ENCODE results near the gene MAGI1. TPM values are rescaled to one million over a fixed set of nuclear protein-coding genes. Genes with fewer than 3 reads are reported as not detected.

MAGI1 gene
- total RNA-seq, 1 donor from 2014 or later = 18.7 TPM

DNA sequence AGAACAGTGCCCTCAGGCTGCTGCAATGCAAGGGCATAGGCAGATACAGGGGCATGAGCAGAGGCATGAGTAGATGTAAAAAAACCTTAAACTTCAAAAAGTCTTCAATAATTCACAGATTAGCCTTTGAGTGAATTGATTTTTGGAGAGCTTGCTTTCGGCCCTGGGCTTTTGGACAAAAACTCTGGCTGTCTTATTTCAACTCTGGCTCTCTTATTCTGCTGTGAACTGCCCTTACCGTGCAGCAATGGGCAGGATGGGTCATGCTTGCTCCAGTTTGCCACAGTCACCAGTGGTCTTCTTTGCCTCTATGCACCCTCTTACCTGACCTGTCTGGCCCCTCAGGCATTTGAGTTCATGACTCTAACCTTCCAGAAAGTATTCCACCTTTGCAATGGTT, 555.7 kb downstream of the MAGI1 start:
- DNase-seq (ENCODE audit: low spot score) = no peak
- TF ChIP-seq, protein P1, sequence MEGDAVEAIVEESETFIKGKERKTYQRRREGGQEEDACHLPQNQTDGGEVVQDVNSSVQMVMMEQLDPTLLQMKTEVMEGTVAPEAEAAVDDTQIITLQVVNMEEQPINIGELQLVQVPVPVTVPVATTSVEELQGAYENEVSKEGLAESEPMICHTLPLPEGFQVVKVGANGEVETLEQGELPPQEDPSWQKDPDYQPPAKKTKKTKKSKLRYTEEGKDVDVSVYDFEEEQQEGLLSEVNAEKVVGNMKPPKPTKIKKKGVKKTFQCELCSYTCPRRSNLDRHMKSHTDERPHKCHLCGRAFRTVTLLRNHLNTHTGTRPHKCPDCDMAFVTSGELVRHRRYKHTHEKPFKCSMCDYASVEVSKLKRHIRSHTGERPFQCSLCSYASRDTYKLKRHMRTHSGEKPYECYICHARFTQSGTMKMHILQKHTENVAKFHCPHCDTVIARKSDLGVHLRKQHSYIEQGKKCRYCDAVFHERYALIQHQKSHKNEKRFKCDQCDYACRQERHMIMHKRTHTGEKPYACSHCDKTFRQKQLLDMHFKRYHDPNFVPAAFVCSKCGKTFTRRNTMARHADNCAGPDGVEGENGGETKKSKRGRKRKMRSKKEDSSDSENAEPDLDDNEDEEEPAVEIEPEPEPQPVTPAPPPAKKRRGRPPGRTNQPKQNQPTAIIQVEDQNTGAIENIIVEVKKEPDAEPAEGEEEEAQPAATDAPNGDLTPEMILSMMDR (IDR thresholded peaks at IDR 0.05) = no peak
- H3K9me3 Mint-ChIP-seq (ENCODE audit: low read depth) = no peaks in the 10 kb centered on the region
- H3K4me3 Mint-ChIP-seq (ENCODE audit: unreplicated experiment) = no peak overlapping the region
- H3K27me3 Mint-ChIP-seq (ENCODE audit: low read depth) = no peaks in the 10 kb centered on the region
- H3K27ac Mint-ChIP-seq (ENCODE audit: unreplicated experiment) = no peak overlapping the region
- H3K4me1 Mint-ChIP-seq (ENCODE audit: low read depth) = peaks cover 35% of the 10 kb centered on the region
- no peaks in the 10 kb centered on the region for H3K36me3 Mint-ChIP-seq (ENCODE audit: low read depth)

DNA sequence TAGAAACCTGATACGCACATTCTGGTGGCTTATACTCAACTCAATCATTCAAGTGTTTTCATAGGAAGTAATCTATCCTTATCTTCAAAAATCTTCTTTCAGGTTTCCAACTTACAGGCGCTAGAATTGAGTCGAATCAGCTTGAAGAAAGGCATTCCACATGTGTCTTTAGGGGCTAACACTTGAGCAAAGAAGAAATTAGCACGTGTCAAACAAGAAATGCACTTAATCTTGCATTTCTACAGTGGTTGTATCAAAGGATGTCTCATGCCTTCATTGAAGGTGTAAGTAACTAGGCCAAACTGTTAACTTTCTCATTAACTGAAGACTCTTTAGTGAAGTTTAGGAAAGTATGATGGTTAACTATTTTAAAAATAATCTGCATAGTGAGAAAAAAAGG, 557.6 kb downstream of the MAGI1 start:
- TF ChIP-seq, protein P1 (IDR thresholded peaks at IDR 0.05) = no peak
- Mint-ChIP-seq H3K27ac (ENCODE audit: unreplicated experiment) (no peak overlapping the region), H3K4me3 (ENCODE audit: unreplicated experiment) (no peak overlapping the region), H3K4me1 (ENCODE audit: low read depth) (peaks cover 30% of the 10 kb centered on the region), H3K9me3 (ENCODE audit: low read depth) (no peaks in the 10 kb centered on the region), H3K36me3 (ENCODE audit: low read depth) (no peaks in the 10 kb centered on the region), H3K27me3 (ENCODE audit: low read depth) (no peaks in the 10 kb centered on the region)
- DNase-seq (ENCODE audit: low spot score) = no peak

DNA sequence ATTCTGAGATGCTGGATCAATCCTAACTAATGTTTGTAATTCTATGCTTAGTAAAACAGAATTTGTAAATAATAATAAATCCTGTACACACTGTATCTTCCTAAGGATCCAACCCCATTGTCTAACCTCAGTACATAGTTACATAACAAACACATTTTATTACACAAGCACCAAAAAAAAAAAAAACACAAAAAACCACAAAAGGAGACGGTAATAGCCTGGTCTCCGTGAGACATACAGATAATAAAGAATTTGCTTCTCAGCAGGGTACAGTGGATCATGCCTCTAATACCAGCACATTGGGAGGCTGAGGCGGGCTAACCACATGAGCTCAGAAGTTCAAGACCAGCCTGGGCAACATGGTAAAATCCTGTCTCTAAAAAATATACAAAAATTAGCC, 558.7 kb downstream of the MAGI1 start:
- DNase-seq (ENCODE audit: low spot score) = no peak

DNA sequence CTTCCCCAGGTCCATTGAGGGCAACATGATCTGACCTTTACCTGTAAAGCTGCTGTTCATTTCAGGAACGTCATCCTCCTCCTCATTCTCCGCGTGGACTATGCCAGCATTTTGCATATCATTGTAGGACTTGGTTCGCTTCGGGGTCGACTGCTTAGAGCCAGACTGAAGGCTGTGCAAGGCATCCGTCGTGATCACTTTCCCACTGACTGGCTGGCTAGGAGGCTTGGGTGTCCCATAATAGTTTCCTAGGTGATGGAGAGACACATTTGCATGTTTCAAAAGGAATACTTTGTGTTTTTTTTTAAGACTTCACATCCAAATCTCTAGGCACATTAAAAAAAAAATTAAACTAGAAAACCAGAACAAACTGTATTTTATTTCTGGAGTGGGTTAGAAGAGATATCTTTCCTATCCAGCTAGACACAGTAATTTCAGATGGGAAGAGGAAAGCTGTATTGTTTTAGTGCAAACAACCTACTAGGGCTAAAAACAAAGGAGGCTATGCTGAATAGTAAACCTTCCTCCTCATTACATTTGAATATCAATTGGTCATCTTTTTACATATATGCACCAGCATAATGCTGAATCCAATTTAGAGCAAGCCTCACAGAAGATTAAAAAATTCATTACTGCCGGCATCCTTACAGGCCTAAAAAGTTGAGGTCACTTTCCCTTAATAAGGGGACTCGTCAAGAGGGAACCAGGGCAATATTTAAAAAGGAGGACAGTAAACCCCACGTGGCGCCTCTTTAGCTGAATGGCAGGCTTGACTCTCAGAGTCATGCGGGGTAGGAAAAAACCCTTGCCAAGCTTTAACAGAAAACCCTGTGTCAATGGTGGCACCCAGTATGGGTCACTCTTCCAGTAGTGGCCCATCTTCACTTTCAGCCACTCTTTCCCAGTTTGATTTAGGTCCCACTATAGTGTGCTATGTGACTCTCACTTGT, 559.9 kb downstream of the MAGI1 start:
- H3K36me3 Mint-ChIP-seq (ENCODE audit: low read depth) = no peaks in the 10 kb centered on the region
- no peak for DNase-seq (ENCODE audit: low spot score)
- no peaks in the 10 kb centered on the region for H3K9me3 Mint-ChIP-seq (ENCODE audit: low read depth)
- H3K27me3 Mint-ChIP-seq (ENCODE audit: low read depth) = no peaks in the 10 kb centered on the region
- no peak overlapping the region for H3K27ac Mint-ChIP-seq (ENCODE audit: unreplicated experiment)
- TF ChIP-seq, protein P1 (IDR thresholded peaks at IDR 0.05) = no peak
- peaks cover 15% of the 10 kb centered on the region for H3K4me1 Mint-ChIP-seq (ENCODE audit: low read depth)
- H3K4me3 Mint-ChIP-seq (ENCODE audit: unreplicated experiment) = no peak overlapping the region

More for the DNA sequence above, 558.7 kb downstream of the MAGI1 start:
- Mint-ChIP-seq H3K36me3 (ENCODE audit: low read depth) (no peaks in the 10 kb centered on the region), H3K27ac (ENCODE audit: unreplicated experiment) (no peak overlapping the region), H3K27me3 (ENCODE audit: low read depth) (no peaks in the 10 kb centered on the region), H3K4me3 (ENCODE audit: unreplicated experiment) (no peak overlapping the region), H3K9me3 (ENCODE audit: low read depth) (no peaks in the 10 kb centered on the region), H3K4me1 (ENCODE audit: low read depth) (peaks cover 22% of the 10 kb centered on the region)
- TF ChIP-seq, protein P1 (IDR thresholded peaks at IDR 0.05) = no peak

DNA sequence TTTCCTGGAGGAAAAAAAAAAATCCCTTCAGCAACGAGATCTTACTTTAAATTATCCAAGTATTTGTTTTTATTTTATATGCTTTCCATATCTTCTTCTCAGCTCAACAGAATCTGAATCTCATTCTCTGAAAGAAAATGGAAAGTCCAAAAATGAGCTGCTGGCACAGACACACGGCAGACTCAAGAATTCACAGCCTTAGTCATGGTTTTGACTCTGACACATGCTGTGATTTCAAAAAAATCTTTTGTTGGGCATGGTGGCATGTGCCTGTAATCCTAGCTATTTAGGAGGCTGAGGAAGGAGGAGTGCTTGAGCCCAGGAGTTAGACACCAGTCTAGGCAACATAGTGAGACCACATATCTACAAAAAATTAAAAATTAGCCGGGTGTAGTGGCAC, 565.0 kb downstream of the MAGI1 start:
- no peak overlapping the region for H3K27ac Mint-ChIP-seq (ENCODE audit: unreplicated experiment)
- TF ChIP-seq, protein P1 (IDR thresholded peaks at IDR 0.05) = no peak

More for the DNA sequence above, 565.0 kb downstream of the MAGI1 start:
- no peak for DNase-seq (ENCODE audit: low spot score)
- H3K27me3 Mint-ChIP-seq (ENCODE audit: low read depth) = no peaks in the 10 kb centered on the region
- no peaks in the 10 kb centered on the region for H3K9me3 Mint-ChIP-seq (ENCODE audit: low read depth)
- peaks cover 10% of the 10 kb centered on the region for H3K4me1 Mint-ChIP-seq (ENCODE audit: low read depth)
- no peaks in the 10 kb centered on the region for H3K36me3 Mint-ChIP-seq (ENCODE audit: low read depth)
- H3K4me3 Mint-ChIP-seq (ENCODE audit: unreplicated experiment) = no peak overlapping the region
